GM23248 (cell line): Measurements from ENCODE around the gene PPP1R37.

Source experiments
- EZH2 ChIP-seq: fragments of 200-600 bp; sonication (generic); IDR thresholded peaks from 2 replicates; pipeline ENCODE4 v1.6.1; 2018; ENCODE audit warnings: antibody characterized with exemption, mild to moderate bottlenecking; ENCODE audit not compliant: insufficient read depth, poor library complexity, severe bottlenecking
- EZH2phosphoT487 ChIP-seq: fragments of 200-600 bp; sonication (generic); IDR thresholded peaks from 2 replicates; pipeline ENCODE4 v1.6.1; 2018; ENCODE audit warnings: antibody characterized with exemption, moderate library complexity, mild to moderate bottlenecking, low read depth; ENCODE audit not compliant: insufficient read depth

DNA sequence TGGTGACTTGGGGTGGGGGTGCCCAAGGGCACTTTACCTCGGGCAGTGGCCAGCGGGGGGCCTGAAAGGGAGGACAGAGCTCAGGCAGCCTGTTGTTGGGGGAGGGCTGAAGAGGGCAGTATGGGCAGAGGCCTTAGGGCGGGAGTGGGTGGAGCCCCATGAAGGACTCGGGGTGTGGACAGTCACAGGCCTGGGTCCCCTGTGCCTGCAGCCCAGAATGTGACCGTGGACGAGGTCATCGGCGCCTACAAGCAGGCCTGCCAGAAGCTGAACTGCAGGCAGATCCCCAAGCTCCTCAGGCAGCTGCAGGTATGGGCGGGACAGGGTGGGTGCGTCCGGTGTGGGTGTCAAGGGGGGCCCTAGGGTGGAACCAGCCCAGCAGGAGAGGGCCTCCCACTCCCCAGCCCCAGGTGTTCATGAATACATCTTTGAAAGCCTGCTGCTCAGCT lies 45.3 kb downstream of the PPP1R37 start:
- TF ChIP-seq EZH2, result no peak
- no peak for TF ChIP-seq EZH2phosphoT487
